Activated naive CD8-positive, alpha-beta T cell treated with anti-CD3 and anti-CD28 coated beads, Interleukin-2, amount 10 ng/mL, durations not matched to agents 7 days and 5 days (primary cell): ENCODE measurements around the gene UBTF. TPM values are rescaled to one million over a fixed set of nuclear protein-coding genes. Genes with fewer than 3 reads are reported as not detected.
A peak's percentile ranks its signal among the peaks of the same experiment; 100 is the strongest.
"Not testable (repeated sequence)": the region's sequence is repeated elsewhere in the genome, so short reads cannot be mapped to it uniquely, and the experiment has no call there.

ENCODE experiments used
- ATAC-seq: fragments of 150-1000 bp; cut with Tn5 transposase; one replicate; pipeline ENCODE4 v1.10.0; 2021; ENCODE audit warnings: low read depth, moderate library complexity
- POLR2A ChIA-PET: fragments of 350-600 bp; sonication (Branson Sonifier 250); formaldehyde crosslinking; loops from one replicate; lab custom pipeline; 2021; ENCODE audit warnings: antibody characterized with exemption; lab: Charles Lee
- DNase-seq: peaks from one replicate; pipeline ENCODE4 v3.0.0; 2021
- H3K27ac Mint-ChIP-seq: one replicate; pipeline ENCODE4 v1.8.0; 2022; ENCODE audit warnings: mild to moderate bottlenecking, mixed read lengths
- H3K27me3 Mint-ChIP-seq: one replicate; pipeline ENCODE4 v1.8.0; 2022; ENCODE audit warnings: mild to moderate bottlenecking, moderate library complexity, mixed read lengths
- H3K36me3 Mint-ChIP-seq: one replicate; pipeline ENCODE4 v1.8.0; 2021; ENCODE audit warnings: mild to moderate bottlenecking, mixed read lengths
- H3K4me1 Mint-ChIP-seq: one replicate; pipeline ENCODE4 v1.8.0; 2021; ENCODE audit warnings: mixed read lengths
- H3K4me3 Mint-ChIP-seq: one replicate; pipeline ENCODE4 v1.8.0; 2022; ENCODE audit warnings: mild to moderate bottlenecking, moderate library complexity, mixed read lengths
- H3K9me3 Mint-ChIP-seq: one replicate; pipeline ENCODE4 v1.8.0; 2021; ENCODE audit warnings: mixed read lengths
- total RNA-seq, 2 experiments: library from RNA; stranded (reverse); gene quantifications; one replicate each; pipeline ENCODE4 v1.2.3, GENCODE V29; 2021

Gene UBTF
- total RNA-seq, 2 experiments from 2014 or later: 183 to 200 TPM

- POLR2A ChIA-PET: no interaction called here
- Mint-ChIP-seq H3K9me3 (no peaks in the 10 kb centered on the region), H3K27me3 (peaks cover 4% of the 10 kb centered on the region), H3K36me3 (no peaks in the 10 kb centered on the region), H3K4me3 (no peak overlapping the region), H3K4me1 (no peaks in the 10 kb centered on the region), H3K27ac (no peak overlapping the region)
- no peak for DNase-seq
- ATAC-seq: no peak
Observed at GRCh38 chr17:44256671-44257070, 37.2 kb upstream of the UBTF start.

- Mint-ChIP-seq H3K27ac (no peak overlapping the region), H3K27me3 (peaks cover 4% of the 10 kb centered on the region), H3K4me3 (no peak overlapping the region), H3K4me1 (no peaks in the 10 kb centered on the region), H3K9me3 (no peaks in the 10 kb centered on the region), H3K36me3 (no peaks in the 10 kb centered on the region)
- POLR2A ChIA-PET: no interaction called here
- DNase-seq: no peak
- ATAC-seq: no peak
Observed at GRCh38 chr17:44255915-44256314, 36.4 kb upstream of the UBTF start.

GRCh38 chr17:44254361-44255095 lies 35.1 kb upstream of the UBTF start:
- no peak overlapping the region for H3K27ac Mint-ChIP-seq
- DNase-seq: no peak
- no peaks in the 10 kb centered on the region for H3K36me3 Mint-ChIP-seq
- no peaks in the 10 kb centered on the region for H3K4me1 Mint-ChIP-seq
- no peak for ATAC-seq
- peaks cover 4% of the 10 kb centered on the region for H3K27me3 Mint-ChIP-seq
- no peak overlapping the region for H3K4me3 Mint-ChIP-seq
- no peaks in the 10 kb centered on the region for H3K9me3 Mint-ChIP-seq
- POLR2A ChIA-PET: no interaction called here

GRCh38 chr17:44253006-44253405 lies 33.5 kb upstream of the UBTF start:
- Mint-ChIP-seq H3K36me3 (no peaks in the 10 kb centered on the region), H3K27me3 (peaks cover 4% of the 10 kb centered on the region), H3K27ac (no peak overlapping the region), H3K4me3 (no peak overlapping the region), H3K4me1 (peaks cover 7% of the 10 kb centered on the region), H3K9me3 (no peaks in the 10 kb centered on the region)
- POLR2A ChIA-PET: no interaction called here
- DNase-seq (no peak), ATAC-seq (no peak)

- Mint-ChIP-seq H3K27me3 (peaks cover 4% of the 10 kb centered on the region), H3K36me3 (no peaks in the 10 kb centered on the region), H3K4me3 (no peak overlapping the region), H3K27ac (no peak overlapping the region), H3K9me3 (no peaks in the 10 kb centered on the region), H3K4me1 (peaks cover 26% of the 10 kb centered on the region)
- POLR2A ChIA-PET: interaction anchor here (6.3 kb wide), 1 partner anchor 31 kb away, joined by 82 read pairs; the partner anchor contains the start of gene UBTF
- DNase-seq (no peak), ATAC-seq (no peak)
Observed at GRCh38 chr17:44251062-44251461, 31.6 kb upstream of the UBTF start.

- no peaks in the 10 kb centered on the region for H3K9me3 Mint-ChIP-seq
- POLR2A ChIA-PET: interaction anchor here (6.3 kb wide), 1 partner anchor 29 kb away, joined by 82 read pairs; the partner anchor contains the start of gene UBTF
- DNase-seq (no peak), ATAC-seq (no peak)
- H3K36me3 Mint-ChIP-seq: no peaks in the 10 kb centered on the region
- peak overlapping the region; percentile 21 for H3K27ac Mint-ChIP-seq
- no peak overlapping the region for H3K4me3 Mint-ChIP-seq
- H3K4me1 Mint-ChIP-seq: peaks cover 36% of the 10 kb centered on the region
- H3K27me3 Mint-ChIP-seq: peaks cover 2% of the 10 kb centered on the region
Observed at GRCh38 chr17:44249501-44250246, 30.2 kb upstream of the UBTF start.

- ATAC-seq (no peak), DNase-seq (no peak)
- no peaks in the 10 kb centered on the region for H3K9me3 Mint-ChIP-seq
- H3K4me1 Mint-ChIP-seq: peaks cover 37% of the 10 kb centered on the region
- H3K4me3 Mint-ChIP-seq: peak overlapping the region; percentile 49
- H3K36me3 Mint-ChIP-seq: no peaks in the 10 kb centered on the region
- peak overlapping the region; percentile 88 for H3K27ac Mint-ChIP-seq
- POLR2A ChIA-PET: interaction anchor here (0.7 to 6.3 kb wide), 6 partner anchors 11 to 1444 kb away, joined by 3 to 82 read pairs (median 4); partner anchors contain the start of genes RUNDC3A and UBTF
- H3K27me3 Mint-ChIP-seq: peaks cover 2% of the 10 kb centered on the region
Observed at GRCh38 chr17:44247876-44248736, 28.6 kb upstream of the UBTF start.

- Mint-ChIP-seq H3K4me3 (peak overlapping the region; percentile 25), H3K9me3 (no peaks in the 10 kb centered on the region), H3K36me3 (no peaks in the 10 kb centered on the region), H3K4me1 (peaks cover 37% of the 10 kb centered on the region), H3K27me3 (peaks cover 2% of the 10 kb centered on the region), H3K27ac (peak overlapping the region; percentile 88)
- ATAC-seq (no peak), DNase-seq (no peak)
- POLR2A ChIA-PET: interaction anchor here (0.9 to 6.3 kb wide), 8 partner anchors 12 to 78 kb away, joined by 3 to 82 read pairs (median 4); partner anchors contain the start of genes RUNDC3A, SLC25A39 and UBTF
Observed at GRCh38 chr17:44247440-44247841, 28.0 kb upstream of the UBTF start.

- H3K36me3 Mint-ChIP-seq: no peaks in the 10 kb centered on the region
- no peak overlapping the region for H3K27ac Mint-ChIP-seq
- peaks cover 14% of the 10 kb centered on the region for H3K4me1 Mint-ChIP-seq
- DNase-seq (no peak), ATAC-seq (no peak)
- no peaks in the 10 kb centered on the region for H3K9me3 Mint-ChIP-seq
- H3K4me3 Mint-ChIP-seq: no peak overlapping the region
- POLR2A ChIA-PET: interaction anchor here (0.6 to 1.3 kb wide), 4 partner anchors 18 to 99 kb away, joined by 3 to 5 read pairs (median 4); no protein-coding TSS in a partner anchor
- H3K27me3 Mint-ChIP-seq: no peaks in the 10 kb centered on the region
Observed at GRCh38 chr17:44241106-44241624, 21.7 kb upstream of the UBTF start.

- ATAC-seq, H3K4me1 Mint-ChIP-seq, H3K27me3 Mint-ChIP-seq, DNase-seq, H3K9me3 Mint-ChIP-seq, H3K27ac Mint-ChIP-seq, POLR2A ChIA-PET, H3K4me3 Mint-ChIP-seq, H3K36me3 Mint-ChIP-seq: not testable (repeated sequence)
Observed at GRCh38 chr17:44237886-44238285, 18.4 kb upstream of the UBTF start.

GRCh38 chr17:44236444-44236991 lies 17.0 kb upstream of the UBTF start:
- POLR2A ChIA-PET: interaction anchor here (1.0 kb wide), 1 partner anchor 9 kb away, joined by 5 read pairs; no protein-coding TSS in a partner anchor
- Mint-ChIP-seq H3K27me3 (peaks cover 5% of the 10 kb centered on the region), H3K27ac (no peak overlapping the region), H3K4me1 (peaks cover 8% of the 10 kb centered on the region), H3K36me3 (no peaks in the 10 kb centered on the region), H3K4me3 (no peak overlapping the region), H3K9me3 (no peaks in the 10 kb centered on the region)
- no peak for DNase-seq
- ATAC-seq: no peak

GRCh38 chr17:44235583-44235936 lies 16.1 kb upstream of the UBTF start:
- POLR2A ChIA-PET: no interaction called here
- H3K9me3 Mint-ChIP-seq: no peaks in the 10 kb centered on the region
- H3K36me3 Mint-ChIP-seq: no peaks in the 10 kb centered on the region

More at GRCh38 chr17:44235583-44235936, 16.1 kb upstream of the UBTF start:
- DNase-seq (no peak), ATAC-seq (no peak)
- H3K27ac Mint-ChIP-seq: no peak overlapping the region
- no peak overlapping the region for H3K4me3 Mint-ChIP-seq
- peaks cover 8% of the 10 kb centered on the region for H3K4me1 Mint-ChIP-seq
- peaks cover 5% of the 10 kb centered on the region for H3K27me3 Mint-ChIP-seq
